IPS-NIHi11 (cell line): ENCODE data around the gene STX12.
"Not testable (repeated sequence)": the region's sequence is repeated elsewhere in the genome, so short reads cannot be mapped to it uniquely, and the experiment has no call there.

ENCODE experiments used
- DNase-seq: peaks from one replicate; pipeline ENCODE4 v3.0.0; 2012; ENCODE audit warnings: mixed read lengths, low spot score

Gene STX12

DNA sequence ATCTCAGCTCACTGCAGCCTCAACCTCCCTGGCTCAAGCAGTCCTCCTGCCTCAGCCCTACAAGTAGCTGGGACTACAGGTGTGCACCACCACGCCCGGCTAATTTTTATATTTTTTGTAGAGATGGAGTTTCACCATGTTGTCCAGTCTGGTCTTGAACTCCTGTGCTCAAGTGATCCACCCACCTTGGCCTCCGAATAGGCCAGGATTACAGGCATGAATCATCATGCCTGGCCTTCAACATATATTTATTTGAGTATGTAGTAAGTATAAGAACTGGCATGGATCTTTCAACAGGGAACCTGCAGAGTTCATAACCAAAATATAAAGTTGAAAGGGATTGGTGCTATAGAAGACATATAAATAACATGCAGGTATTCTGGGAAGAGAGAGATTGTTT, 2.3 kb downstream of the STX12 start:
- not testable (repeated sequence) for DNase-seq

DNA sequence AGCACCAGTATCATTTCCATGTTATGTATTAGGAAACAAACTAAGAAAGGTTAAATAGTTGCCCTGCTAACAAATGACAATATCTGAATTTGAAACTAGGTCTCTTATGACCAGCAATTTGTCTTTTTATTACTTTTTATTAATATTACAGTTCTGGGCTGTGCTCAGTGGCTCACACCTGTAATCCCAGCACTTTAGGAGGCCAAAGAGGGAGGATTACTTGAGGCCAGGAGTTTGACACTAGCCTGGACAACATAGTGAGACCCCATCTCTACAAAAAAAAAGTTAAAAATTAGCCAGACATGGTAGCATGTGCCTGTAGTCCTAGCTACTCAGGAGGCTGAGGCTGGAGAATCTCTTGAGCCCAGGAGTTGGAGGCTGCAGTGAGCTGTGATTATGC, 3.3 kb downstream of the STX12 start:
- DNase-seq: not testable (repeated sequence)

DNA sequence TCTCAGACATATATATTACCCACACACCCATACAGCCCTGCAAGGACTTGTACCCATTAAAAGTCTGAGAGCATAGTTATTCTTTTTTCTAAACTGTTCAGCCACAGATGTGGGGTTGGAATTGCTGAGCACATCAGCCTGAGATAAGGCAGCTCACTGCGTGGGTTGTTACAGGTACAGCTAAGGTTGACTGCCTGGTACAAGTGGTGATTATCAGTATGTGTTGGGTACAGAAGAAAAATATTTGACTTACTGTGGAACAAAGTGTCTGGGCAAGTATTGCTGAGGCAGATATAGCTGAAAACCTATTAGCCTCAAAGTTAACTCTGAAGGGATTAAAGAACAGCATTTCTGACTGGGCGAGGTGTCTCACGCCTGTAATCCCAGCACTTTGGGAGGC, 5.0 kb downstream of the STX12 start:
- DNase-seq: no peak

DNA sequence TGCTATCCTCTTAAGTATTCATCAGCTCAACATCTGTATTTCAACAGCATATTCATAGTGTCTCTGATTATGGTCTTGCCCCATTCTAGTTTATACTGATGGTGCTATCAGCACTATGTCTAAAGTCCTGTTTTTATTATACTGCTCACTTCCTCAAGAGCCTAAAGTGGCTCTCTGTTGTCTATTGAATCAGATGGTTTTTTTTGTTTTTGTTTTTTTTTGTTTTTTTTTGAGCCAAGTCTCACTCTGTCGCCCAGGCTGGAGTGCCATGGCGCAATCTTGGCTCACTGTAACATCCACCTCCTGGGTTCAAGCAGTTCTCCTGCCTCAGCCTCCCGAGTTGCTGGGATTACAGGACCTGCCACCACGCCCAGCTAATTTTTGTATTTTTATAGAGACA, 6.1 kb downstream of the STX12 start:
- DNase-seq: no peak

DNA sequence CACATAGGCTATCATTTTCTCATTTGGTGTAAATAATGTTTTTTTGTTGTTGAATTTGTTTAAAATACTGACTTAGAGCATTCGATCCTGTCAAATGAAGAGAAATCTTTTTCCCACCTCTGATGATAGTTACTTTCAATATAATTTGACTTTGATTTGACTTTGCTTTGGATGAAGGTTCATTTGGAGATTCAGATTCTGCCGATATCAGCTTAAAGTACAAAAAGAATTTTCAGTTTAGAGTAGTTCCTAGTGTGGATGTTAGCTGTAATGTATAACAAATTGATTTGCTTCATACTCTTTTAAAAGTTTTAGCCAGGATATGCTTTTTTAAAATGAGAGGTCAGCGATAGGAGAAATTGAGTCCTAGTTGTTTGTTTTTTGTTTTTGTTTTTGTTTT, 9.9 kb downstream of the STX12 start:
- no peak for DNase-seq

DNA sequence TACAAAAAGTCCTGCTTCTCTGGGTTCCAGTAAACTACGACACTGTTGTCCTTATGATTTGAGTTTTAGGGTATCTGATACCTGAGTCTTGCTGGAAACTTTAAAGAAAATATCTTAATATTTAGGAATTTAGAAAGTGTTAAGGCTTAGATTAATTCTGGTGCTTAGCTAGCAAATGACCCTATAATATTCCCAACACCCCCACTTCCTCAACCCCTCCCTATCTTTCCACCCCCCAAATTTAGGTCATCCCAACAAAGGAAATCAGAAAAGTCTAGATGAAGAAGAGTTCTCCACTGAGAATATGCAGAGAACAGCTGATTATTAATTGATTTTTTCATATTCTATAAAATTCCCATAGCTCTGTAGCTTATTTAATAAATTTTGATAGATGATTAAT, 11.7 kb downstream of the STX12 start:
- no peak for DNase-seq

DNA sequence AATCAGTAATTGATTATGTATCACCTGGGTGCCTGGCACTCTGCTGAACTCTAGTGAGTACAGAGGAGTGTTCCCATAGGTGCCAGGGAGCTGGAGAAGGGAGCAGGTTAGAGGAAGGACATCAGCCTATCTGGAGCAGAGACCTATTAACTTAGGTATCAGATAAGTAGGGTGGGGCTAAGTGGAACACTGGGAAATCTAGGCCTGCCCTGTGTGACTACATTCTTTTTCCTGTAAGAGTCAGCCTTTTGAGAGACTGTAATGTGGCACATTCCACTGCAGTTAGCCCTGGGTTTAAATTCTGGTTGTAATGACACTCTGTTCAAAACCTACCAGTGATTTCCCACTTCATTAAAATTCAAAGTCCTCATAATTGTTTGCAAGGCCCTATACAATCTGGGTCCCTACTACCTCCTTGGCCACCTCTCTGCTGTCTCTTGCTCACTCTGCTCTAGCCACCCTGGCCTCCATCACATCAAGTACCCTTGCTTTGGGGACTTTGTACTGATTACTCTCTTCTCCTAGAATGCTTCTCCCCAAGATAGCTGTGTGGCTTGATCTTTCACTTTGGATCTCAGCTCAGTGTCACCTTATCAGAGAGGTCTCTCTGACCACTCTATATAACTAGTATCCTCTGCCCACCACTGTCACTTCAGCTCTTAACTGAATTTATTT, 12.9 kb downstream of the STX12 start:
- peak; percentile 28 for DNase-seq

DNA sequence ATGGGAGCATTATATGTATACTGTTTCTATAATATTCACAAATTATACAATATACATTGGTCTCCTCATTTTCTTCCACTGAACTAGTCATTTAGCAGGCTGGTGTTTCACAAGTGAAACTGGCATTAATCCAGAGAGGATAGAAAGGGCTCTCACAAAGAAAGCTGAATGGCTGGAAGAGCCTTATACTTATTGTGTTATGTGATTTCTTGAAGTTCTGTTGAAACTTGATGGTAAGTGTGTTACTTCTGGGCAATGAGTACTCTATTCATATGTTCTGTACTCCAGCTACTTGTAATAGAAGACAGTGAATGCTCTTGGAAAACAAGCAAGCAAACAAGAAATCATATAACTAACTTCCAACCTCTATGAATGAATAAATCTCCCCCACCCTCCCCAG, 14.9 kb downstream of the STX12 start:
- DNase-seq: no peak

DNA sequence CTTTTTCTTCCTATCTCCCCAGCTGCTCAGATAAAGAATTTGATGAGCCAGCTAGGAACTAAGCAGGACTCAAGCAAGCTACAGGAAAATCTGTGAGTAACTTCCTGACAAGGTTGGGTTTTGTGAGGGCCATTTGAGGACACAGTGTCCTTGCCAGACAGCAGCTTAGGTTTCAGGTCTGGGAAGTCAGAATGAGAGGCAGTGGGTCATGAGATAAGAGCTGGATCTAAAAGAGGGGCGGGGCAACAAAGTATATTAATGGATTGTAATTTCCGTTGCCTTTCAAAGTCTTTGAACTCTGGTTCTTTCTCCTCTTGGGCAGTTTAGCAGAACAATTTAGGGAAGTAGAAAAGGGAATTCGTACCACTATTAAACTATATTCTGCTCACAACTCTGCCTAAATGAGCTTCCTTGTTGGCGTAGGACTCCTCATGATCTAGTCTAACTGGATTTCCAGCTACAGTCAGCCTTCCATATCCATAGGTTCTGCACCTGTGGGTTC, 16.6 kb downstream of the STX12 start:
- DNase-seq: no peak

DNA sequence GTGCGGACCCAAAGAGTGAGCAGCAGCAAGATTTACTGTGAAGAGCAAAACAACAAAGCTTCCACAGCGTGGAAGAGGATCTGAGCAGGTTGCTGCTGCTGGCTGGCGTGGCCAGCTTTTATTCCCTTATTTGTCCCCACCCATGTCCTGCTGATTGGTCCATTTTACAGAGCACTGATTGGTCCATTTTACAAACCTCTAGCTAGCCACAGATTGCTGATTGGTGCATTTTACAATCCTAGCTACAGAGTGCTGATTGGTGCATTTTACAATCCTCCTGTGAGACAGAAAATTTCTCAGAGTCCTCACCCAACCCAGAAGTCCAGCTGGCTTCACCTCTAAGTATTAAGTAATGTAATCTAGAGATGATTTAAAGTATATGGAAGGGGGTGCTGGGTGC, 17.3 kb downstream of the STX12 start:
- DNase-seq: not testable (repeated sequence)

DNA sequence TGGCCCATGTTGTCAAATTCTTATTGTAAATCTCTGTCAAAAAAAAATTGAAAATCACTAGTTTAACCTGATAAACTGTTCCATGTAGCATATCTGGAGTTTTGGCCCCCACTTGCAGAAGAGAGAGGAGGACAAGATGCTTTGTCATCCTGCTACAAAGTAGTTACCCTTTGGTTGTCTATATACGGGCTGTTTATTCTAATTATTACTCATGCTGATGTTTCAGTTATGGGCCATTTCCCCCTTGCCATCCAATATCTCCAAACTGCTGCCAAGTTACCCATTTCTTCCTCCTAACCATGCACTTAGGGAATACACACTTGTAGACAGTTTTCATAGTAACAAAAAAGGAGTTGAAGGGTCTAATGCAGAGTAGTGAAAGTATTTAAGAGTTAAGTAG, 22.6 kb downstream of the STX12 start:
- DNase-seq: no peak

DNA sequence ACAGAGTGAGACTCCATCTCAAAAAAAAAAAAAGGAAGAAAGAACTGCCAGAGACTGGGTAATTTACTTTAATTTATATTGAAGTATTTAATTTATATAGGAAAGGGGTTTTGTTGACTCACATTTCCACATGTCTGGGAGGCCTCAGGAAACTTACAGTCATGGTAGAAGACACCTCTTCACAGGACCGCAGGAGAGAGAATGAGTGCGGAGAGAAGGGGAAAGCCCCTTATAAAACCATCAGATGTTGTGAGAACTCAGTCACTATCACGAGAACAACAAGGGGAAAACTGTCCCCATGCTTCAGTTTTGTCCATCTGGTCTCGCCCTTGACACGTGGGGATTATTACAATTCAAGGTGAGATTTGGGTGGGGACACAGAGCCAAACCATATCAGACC, 31.8 kb downstream of the STX12 start:
- no peak for DNase-seq

DNA sequence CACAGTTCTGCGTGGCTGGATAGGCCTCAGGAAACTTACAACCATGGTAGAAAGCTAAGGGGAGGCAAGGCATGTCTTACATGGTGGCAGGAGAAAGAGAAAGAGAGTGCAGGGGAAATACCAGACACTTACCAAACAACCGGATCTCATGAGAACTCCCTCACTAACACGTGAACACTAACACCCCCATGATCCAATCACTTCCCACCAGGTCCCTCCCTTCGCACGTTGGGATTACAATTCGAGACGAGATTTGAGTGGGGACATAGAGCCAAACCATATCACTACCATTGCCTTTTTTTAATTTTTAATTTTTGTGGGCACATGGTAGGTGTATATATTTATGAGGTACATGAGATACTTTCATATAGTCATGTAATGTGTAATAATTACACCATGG, 33.7 kb downstream of the STX12 start:
- DNase-seq: no peak

DNA sequence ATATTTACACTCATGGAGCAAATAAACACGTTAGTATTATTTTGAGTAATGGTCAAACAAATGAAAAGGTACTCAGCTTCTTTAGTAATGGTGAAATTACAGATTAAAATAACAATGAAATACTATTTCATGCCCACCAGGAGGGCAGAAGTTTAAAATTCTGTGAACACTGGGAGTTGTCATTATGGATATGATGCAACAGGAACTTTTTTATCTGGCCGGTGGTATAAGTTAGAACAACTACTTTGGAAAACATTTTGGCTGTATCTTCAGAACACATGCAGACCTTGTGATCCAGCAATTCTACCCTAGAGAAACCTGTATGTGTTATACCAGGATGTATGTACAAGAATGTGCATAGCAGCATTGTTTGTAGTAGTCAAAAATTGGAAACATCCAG, 34.4 kb downstream of the STX12 start:
- no peak for DNase-seq

DNA sequence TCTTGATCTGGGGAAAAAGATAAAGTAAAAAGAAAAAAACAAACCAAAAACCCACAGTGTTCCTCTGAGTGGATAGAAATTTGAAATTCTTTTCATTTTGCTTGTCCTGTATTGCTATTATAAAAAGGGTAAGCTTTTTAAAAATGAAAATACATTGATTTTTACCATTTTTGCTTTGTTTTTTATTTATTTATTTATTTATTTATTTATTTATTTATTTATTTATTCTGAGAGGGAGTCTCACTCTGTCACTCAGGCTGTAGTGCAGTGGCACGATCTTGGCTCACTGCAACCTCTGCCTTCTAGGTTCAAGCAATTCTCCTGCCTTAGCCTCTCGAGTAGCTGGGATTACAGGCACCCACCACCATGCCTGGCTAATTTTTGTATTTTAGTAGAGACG, 35.1 kb downstream of the STX12 start:
- not testable (repeated sequence) for DNase-seq

DNA sequence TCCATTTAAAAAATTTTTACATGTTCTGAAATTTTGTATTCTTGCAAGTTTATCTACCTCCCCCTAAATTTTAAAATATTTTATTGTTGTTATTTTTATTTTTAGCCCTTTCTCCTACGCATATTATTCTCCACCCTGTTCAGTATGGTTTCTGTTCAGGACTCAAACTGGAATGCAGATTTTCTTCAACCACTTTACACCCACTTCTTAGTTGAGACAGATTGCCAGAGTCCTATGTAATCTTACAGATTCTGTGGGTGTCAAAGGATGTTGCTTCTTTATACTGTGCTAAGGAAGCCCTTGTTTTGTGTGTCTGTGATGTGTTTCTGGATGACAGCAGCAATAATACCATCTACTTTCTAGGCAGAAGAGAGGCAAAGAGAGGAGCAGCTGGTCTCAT, 36.9 kb downstream of the STX12 start:
- DNase-seq: no peak

DNA sequence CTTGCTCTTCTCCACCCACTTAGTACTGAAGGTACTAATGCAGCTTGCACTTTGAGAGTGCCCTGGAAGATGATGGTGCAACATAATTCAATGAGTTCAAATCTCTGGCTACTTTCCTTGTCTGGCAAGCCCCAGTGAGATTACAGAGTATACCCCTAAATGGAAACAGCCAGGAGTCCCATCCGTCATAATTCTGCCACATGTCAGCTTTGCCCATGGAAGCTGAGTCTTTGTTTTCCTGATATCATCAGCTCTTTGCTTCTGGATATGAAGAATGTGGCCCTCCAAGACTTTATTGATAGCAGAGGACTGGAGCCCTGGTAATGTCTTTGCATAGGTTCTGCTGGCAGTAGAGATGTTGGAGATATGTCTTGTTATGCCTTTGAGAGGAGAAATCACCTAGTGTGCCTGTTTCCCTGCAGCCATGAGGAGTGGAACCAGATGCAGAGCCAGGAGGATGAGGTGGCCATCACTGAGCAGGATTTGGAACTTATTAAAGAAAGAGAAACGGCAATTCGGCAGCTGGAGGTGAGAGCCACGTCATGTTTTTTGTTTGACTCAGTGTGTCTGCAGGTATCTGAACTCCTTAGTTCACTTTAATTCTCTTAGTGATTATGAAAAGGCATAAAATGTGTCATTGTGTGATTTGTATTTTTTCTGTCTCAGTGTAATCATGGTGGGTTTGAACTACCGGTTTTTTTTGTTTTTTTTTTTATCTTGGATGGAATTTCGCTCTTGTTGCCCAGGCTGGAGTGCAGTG, 38.9 kb downstream of the STX12 start:
- DNase-seq: no peak

DNA sequence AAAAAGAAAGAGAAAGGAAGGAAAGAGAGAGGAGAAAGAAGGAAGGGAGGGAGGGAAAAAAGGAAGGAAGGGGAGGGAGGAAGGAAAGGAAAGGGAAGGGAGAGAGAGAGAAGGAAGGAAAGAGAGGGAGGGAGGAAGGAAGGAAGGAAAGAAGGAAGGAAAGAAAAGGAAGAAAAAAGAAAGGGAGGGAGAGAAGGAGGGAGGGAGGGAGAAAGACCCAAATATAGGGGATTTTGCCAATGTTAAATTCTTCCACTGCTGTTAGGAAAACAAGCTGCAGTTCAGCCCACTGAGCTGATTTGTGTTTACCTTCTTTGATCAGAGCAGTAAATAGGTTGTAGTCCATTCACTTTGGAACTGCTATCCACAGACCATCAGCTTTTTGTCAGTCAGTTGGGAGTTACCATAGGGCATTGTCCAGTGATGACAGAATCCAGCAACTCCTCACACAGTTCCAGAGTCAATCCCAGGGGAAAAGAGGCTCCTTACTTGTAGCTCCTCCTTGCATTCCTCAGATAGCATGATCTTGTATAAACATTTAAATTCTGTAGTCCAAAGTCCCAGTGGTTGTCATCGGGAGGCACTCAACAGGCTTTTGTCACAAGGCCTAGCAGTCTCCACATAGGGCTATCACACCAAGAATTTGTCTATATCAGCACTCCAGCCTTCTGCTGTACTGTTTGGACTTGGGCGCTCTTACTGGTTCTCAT, 44.1 kb downstream of the STX12 start:
- no peak for DNase-seq

DNA sequence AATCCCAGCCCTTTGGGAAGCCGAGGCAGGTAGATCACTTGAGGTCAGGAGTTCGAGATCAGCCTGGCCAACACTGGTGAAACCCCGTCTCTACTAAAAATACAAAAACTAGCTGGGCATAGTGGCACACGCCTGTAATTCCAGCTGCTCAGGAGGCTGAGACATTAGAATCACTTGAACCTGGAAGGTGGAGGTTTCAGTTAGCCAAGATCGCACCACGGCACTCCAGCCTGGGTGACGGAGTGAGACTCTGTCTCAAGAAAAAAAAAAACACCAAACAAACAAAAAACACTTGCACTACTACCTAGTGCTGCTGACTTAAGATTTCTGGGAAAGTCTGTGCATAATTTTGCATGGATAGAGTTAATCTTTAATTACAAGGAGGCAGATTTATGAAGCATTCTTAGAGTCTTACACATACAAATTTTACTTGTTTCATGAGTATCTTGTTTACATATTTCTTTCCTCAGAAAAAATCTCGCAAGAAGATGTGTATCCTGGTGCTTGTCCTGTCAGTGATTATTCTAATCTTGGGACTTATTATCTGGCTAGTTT, 48.8 kb downstream of the STX12 start:
- DNase-seq: no peak

DNA sequence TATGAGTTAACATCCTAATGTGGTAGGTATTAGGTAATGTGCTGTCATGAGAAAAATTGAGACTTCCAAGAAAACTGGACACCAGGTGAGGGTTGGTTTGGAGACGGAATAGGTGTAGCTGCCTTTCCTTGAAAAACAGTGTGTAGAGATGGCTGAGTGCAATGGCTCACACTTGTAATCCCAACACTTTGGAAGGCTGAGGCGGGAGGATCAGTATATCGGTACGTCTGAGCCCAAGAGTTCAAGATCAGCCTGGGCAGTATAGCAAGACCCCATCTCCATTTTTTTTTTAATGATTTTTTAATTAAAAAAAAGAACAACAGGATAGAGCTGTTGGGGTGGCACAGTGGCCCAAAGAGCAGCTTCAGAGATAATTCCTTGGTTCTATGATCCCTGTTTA, 50.8 kb downstream of the STX12 start:
- no peak for DNase-seq

DNA sequence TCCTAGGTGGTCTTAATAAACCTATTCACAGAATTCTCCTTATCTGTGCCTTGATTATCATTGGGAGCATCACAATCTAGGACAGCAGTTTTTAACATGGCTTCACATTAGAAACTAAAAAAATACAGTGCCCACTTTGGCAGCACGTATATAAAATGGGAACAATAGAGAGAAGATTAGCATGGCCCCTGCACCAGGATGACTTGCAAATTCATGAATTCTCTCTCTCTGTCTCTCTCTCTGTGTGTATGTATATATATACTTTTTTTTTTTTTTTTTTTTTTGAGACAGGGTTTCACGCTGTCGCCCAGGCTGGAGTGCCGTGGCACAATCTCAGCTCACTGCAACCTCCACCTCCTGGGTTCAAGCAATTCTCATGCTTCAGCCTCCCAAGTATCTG, 51.4 kb downstream of the STX12 start:
- no peak for DNase-seq

DNA sequence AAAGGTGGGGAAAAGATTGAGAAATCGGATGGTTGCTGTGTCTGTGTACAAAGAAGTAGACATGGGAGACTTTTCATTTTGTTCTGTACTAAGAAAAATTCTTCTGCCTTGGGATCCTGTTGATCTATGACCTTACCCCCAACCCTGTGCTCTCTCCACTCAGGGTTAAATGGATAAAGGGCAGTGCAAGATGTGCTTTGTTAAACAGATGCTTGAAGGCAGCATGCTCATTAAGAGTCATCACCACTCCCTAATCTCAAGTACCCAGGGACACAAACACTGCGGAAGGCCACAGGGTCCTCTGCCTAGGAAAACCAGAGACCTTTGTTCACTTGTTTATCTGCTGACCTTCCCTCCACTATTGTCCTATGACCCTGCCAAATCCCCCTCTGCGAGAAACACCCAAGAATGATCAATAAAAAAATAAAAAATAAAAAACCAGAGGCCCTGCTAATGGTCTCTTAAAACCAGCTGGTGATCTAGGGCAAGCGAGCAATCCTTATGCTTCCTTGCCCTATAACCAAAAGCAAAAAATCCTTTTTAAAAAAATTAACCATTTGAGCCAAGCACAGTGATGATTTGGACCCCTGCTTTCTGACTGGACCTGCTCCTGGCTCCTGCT, 56.4 kb downstream of the STX12 start:
- not testable (repeated sequence) for DNase-seq
